ENCODE measurements around the gene ZXDC. TPM values are rescaled to one million over a fixed set of nuclear protein-coding genes. Genes with fewer than 3 reads are reported as not detected.

ZXDC gene
- total and polyA plus RNA-seq, 2 donors (not counting 3 experiments of a cell fraction or from before 2014, with no cell fraction given) = 15.2 to 22.6 TPM

- Histone ChIP-seq H2AFZ (ENCODE audit: low read depth, low read length) (no peak overlapping the region), H3K4me2 (ENCODE audit: insufficient read depth, low read length) (no peak overlapping the region), H3K9me1 (replicated peaks; ENCODE audit: control insufficient read depth, extremely low read depth, insufficient read depth, low read length) (no peaks in the 10 kb centered on the region), H3K9ac (replicated peaks; ENCODE audit: extremely low read depth, insufficient read depth, low read length) (no peak overlapping the region), H3K27ac (ENCODE audit: insufficient read depth, low read depth, low read length) (no peak overlapping the region), H3K9me3 (replicated peaks; ENCODE audit: control insufficient read depth, insufficient read depth, low read length) (no peaks in the 10 kb centered on the region), H4K20me1 (replicated peaks; ENCODE audit: control insufficient read depth, extremely low read depth, insufficient read depth, low read length) (no peaks in the 10 kb centered on the region), H3K4me3 (replicated peaks in 1 of 3; ENCODE audit: insufficient read depth in 1 of 3, low read depth in 1 of 3, low read length in 3 of 3) (no peak overlapping the region), H3K36me3 (ENCODE audit: control insufficient read depth in 2 of 2, extremely low read depth in 1 of 2, insufficient read depth in 2 of 2, low read length in 2 of 2) (no peaks in the 10 kb centered on the region), H3K27me3 (ENCODE audit: control insufficient read depth in 2 of 2, insufficient read depth in 2 of 2, low read length in 2 of 2) (no peaks in the 10 kb centered on the region), H3K79me2 (ENCODE audit: control insufficient read depth, insufficient read depth, low read length) (no peaks in the 10 kb centered on the region), H3K4me1 (ENCODE audit: control insufficient read depth, extremely low read depth, insufficient read depth, low read length) (no peaks in the 10 kb centered on the region)
- dilution Hi-C loops (cut with MboI; ENCODE audit: extremely low pct_ligation_motif_present, low sequenced_read_pairs) = no loop called here
- POLR2A ChIA-PET = no interaction called here
- CTCF ChIA-PET = no interaction called here
- FAIRE-seq = no peak
- TF ChIP-seq CTCF (IDR thresholded peaks at IDR 0.05; ENCODE audit: extremely low read depth in 1 of 2, insufficient read depth in 1 of 2, low read depth in 1 of 2, low read length in 2 of 2) = no peak
- no peak for TF ChIP-seq FOS (IDR thresholded peaks at IDR 0.05; ENCODE audit: borderline replicate concordance, insufficient read depth, low read length)
- TF ChIP-seq EZH2 (IDR thresholded peaks at IDR 0.05; ENCODE audit: borderline replicate concordance, low read depth, low read length, severe bottlenecking) = no peak
- TF ChIP-seq POLR2AphosphoS5 (IDR thresholded peaks at IDR 0.05; ENCODE audit: insufficient read depth, low read depth, low read length) = no peak
- no peak for TF ChIP-seq MAX (IDR thresholded peaks at IDR 0.05; ENCODE audit: insufficient read depth, insufficient read length)
- no peak for TF ChIP-seq GATA2 (IDR thresholded peaks at IDR 0.05; ENCODE audit: insufficient read depth, insufficient read length, low read depth, low read length)
- BruUV-seq (replicated peaks) = no TSS peak
- no peak for DNase-seq (ENCODE audit: low read depth, low spot score)
- intact Hi-C loops (cut with micrococcal nuclease) = no loop called here
These were observed 32.9 kb upstream of the ZXDC start for GRCh38 chr3:126508564-126508964.

Measured in endothelial cell of umbilical vein (primary cell).